Jurkat, Clone E6-1 (cell line): Measurements from ENCODE around the gene GRAMD4.

Source experiments
- DNase-seq: peaks from one replicate; pipeline ENCODE4 v3.0.0-alpha.2; 2011; ENCODE audit warnings: low read depth, low spot score
- H3K4me3 ChIP-seq: 2 replicates; pipeline ENCODE4 v1.5.1; 2011; ENCODE audit warnings: mild to moderate bottlenecking, low read length, control low read depth, moderate library complexity

GRAMD4 gene

DNA sequence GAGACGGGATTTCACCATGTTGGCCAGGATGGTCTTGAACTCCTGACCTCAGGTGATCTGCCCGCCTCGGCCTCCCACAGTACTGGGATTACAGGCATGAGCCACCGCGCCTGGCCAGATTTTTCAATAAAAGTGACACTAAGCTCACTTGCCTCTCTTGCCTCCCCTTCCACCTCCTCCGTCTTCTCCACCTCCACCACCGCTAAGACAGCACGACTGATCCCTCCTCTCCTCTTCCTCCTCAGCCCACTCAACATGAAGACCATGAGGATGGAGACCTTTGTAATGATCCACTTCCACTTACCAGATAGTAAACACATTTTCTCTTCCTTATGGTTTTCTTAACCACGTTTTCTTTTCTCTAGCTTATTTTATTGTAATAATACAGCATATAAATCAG, 103.7 kb downstream of the GRAMD4 start:
- H3K4me3 ChIP-seq: no peak overlapping the region
- no peak for DNase-seq

DNA sequence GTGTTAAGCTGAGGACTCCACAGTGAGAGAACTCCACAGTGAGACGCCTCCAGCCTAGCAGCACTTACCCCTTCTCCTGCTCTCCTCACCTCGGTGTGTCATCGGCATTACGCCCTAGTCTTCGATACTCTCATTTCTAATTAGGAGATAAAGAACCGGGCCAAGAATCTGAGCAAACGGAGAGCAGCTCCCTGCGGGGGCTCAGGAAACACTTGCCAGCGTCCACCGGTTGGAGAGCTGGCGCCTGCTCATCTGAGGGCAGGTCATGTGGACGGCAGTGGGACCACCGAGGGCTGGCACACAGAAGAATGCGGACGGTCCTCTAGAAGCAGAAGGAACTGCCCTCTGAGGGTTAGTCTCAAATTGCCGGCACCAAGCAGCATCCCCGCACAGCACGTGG, 104.9 kb downstream of the GRAMD4 start:
- no peak overlapping the region for H3K4me3 ChIP-seq
- no peak for DNase-seq

DNA sequence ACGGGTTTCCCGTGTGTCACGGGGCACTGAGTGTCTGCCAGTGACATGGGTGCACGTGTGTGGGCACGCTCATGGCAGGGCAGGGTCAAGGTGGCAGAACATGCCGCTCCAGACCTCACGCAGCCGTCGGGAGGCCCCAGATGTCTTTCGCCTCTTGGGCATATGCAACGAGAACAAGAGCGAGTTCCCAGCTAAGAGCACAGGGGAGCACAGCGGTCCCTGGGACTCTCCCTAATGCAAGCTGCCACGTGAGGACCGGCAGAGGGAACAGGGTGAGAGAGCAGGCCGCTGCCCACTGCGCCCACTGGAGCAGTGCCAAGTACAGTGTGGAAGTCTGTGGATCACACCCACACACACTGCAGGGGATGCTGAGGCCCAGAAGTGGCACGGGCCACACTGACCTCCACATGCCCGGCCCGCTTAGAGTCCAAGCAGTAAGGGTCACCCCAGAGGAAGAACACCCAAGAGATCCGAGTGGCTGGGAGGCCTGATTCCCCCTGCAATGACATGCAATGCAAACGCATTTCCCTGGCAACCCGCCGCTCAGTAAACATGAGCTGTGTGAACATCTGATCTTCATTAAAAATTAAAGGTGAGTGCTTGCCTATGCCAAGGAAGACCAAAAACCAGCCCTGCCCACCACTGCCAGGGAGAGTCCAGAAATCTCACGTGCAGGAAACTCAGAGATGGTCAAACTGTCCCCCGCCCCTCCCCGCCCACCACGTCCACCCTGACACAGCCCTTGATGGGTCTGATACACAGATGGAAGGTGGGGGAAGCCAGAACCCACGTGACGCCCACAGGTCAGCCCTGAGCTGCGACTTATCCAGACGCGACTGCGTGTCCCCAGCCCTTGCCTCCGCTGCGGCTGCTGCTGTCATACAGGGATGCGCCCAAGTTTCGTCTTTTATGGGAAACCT, 106.1 kb downstream of the GRAMD4 start:
- DNase-seq: no peak
- H3K4me3 ChIP-seq: no peak overlapping the region

DNA sequence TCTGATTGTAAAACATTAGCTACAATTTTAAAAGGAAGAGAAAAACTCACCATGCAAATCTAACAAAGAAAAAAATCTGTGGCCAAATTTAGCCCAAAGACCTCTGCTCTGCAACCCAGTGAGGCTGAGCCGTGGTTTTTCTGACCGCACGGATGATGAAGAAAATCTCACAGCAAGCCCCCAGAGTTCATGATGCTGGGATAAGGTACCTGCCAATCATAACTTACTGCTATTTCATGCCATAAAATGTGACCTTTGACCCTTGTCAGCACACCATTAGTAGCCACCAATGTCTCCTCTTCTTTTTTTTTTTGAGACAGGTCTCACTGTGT, 106.8 kb downstream of the GRAMD4 start:
- H3K4me3 ChIP-seq: no peak overlapping the region
- no peak for DNase-seq

DNA sequence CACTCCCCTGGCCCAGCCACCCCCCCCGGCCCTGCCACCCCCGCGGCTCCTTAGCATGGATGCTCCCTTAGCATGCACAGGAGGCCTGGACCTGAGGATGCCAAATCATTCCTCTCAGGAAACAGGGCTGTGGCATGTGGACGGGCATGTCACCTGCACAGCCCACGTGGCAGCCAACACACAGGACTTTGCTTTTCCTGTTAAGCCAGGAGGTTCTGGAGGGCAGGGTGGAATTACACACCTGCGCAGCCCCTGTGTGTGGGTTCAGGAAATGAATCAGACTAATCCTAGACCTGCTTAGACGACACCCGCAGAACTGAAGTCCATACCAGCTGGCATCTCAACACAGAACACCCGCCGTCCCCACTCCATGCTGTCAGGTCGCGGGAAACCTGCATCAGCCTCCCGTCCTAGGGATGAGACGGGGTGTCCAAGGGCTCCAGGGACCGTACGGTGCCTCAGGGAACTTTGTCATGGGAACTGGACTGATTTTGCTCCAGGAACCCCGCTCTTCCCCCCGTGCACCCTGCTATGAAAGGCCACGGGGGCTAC, 107.7 kb downstream of the GRAMD4 start:
- DNase-seq: no peak
- H3K4me3 ChIP-seq: no peak overlapping the region

DNA sequence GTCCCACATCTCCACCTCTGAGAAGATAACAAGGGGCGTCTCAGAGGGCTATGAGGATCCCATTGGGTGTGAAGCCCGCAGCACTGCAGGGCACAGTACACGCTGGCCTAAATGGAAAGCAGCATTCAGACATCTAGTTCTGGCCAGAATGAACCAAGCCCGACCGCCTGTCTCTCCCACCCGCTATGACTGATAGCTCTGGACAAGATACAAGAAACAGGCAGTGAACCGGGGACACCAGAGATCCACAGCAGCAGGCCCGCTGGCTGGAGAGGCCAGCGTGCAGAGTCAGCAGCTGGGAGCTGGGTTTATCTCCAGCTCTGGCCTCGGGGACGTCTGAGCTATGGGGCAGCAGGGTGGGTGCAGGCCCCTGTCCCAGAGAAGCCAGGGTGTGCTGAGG, 108.3 kb downstream of the GRAMD4 start:
- DNase-seq: no peak
- no peak overlapping the region for H3K4me3 ChIP-seq
